Activated B cell treated with CpG ODN at 0.5 μM for 24 hours (primary cell): ENCODE measurements around the gene OSBPL10. TPM values are rescaled to one million over a fixed set of nuclear protein-coding genes. Genes with fewer than 3 reads are reported as not detected.

Experiments
- ATAC-seq: fragments of 200-7000 bp; cut with Tn5 transposase; one replicate; pipeline ENCODE4 v1.10.0; 2021; ENCODE audit warnings: low read depth, mild to moderate bottlenecking, moderate library complexity
- CTCF ChIA-PET: fragments of 350-600 bp; sonication (Branson Sonifier 250); formaldehyde crosslinking; loops from one replicate; lab custom pipeline; 2021; ENCODE audit warnings: antibody characterized with exemption; lab: Charles Lee
- POLR2A ChIA-PET: fragments of 350-600 bp; sonication (Branson Sonifier 250); formaldehyde crosslinking; loops from one replicate; lab custom pipeline; 2021; ENCODE audit warnings: antibody characterized with exemption; lab: Charles Lee
- DNase-seq: peaks from one replicate; pipeline ENCODE4 v3.0.0; 2022
- H3K27ac Mint-ChIP-seq: one replicate; pipeline ENCODE4 v1.8.0; 2020; ENCODE audit warnings: mixed read lengths
- H3K27me3 Mint-ChIP-seq: one replicate; pipeline ENCODE4 v1.8.0; 2021; ENCODE audit warnings: mixed read lengths
- H3K36me3 Mint-ChIP-seq: one replicate; pipeline ENCODE4 v1.8.0; 2021; ENCODE audit warnings: low read depth, mixed read lengths
- H3K4me1 Mint-ChIP-seq: one replicate; pipeline ENCODE4 v1.8.0; 2021; ENCODE audit warnings: mixed read lengths
- H3K4me3 Mint-ChIP-seq: one replicate; pipeline ENCODE4 v1.8.0; 2020; ENCODE audit warnings: mild to moderate bottlenecking, mixed read lengths
- H3K9me3 Mint-ChIP-seq: one replicate; pipeline ENCODE4 v1.8.0; 2020; ENCODE audit warnings: mixed read lengths
- intact Hi-C: fragments of 100-400 bp; cut with micrococcal nuclease; formaldehyde crosslinking; loops from one replicate; pipeline ENCODE4 v1.15.1; 2024
- total RNA-seq: library from RNA; stranded (reverse); gene quantifications from 2 replicates; pipeline ENCODE4 v1.2.3, GENCODE V29; 2022
- TF ChIP-seq, protein P1 (sequence below): fragments of 200-600 bp; IDR thresholded peaks from one replicate; pipeline ENCODE4 v1.8.0; 2022; ENCODE audit warnings: antibody characterized with exemption, mild to moderate bottlenecking

Gene OSBPL10
- total RNA-seq, 1 donor from 2014 or later: 137 TPM

DNA sequence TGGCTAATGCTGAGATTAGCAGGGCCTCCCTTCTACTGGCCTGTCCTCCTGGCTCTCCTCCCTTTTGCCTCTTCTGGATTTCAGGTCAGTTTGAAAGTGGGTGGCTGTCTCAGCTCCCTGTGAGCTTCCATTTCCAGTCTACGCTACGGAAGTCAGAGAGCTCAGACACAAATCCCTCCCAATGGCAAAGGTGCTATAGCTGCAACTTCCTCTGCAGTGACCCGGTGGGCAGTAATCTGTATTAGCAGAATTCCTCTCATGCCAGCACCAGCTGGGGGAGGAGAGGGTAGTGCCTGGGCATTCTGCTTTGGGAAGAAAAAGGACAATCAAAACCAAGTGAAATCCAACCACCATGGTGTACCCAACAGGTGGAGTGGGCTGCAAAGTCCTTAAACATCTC, 276.9 kb downstream of the OSBPL10 start:
- no peaks in the 10 kb centered on the region for H3K9me3 Mint-ChIP-seq
- no peak overlapping the region for H3K4me3 Mint-ChIP-seq
- no peak for ATAC-seq
- TF ChIP-seq, protein P1, sequence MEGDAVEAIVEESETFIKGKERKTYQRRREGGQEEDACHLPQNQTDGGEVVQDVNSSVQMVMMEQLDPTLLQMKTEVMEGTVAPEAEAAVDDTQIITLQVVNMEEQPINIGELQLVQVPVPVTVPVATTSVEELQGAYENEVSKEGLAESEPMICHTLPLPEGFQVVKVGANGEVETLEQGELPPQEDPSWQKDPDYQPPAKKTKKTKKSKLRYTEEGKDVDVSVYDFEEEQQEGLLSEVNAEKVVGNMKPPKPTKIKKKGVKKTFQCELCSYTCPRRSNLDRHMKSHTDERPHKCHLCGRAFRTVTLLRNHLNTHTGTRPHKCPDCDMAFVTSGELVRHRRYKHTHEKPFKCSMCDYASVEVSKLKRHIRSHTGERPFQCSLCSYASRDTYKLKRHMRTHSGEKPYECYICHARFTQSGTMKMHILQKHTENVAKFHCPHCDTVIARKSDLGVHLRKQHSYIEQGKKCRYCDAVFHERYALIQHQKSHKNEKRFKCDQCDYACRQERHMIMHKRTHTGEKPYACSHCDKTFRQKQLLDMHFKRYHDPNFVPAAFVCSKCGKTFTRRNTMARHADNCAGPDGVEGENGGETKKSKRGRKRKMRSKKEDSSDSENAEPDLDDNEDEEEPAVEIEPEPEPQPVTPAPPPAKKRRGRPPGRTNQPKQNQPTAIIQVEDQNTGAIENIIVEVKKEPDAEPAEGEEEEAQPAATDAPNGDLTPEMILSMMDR: no peak
- peaks cover 42% of the 10 kb centered on the region for H3K4me1 Mint-ChIP-seq
- intact Hi-C loops: no loop called here
- no peak for DNase-seq
- peaks cover 88% of the 10 kb centered on the region for H3K36me3 Mint-ChIP-seq
- ChIA-PET CTCF (no interaction called here), POLR2A (interaction anchor here (0.6 to 1.3 kb wide), 3 partner anchors 9 to 65 kb away, joined by 3 to 9 read pairs (median 3); no protein-coding TSS in a partner anchor)
- H3K27ac Mint-ChIP-seq: peak overlapping the region; percentile 24
- no peaks in the 10 kb centered on the region for H3K27me3 Mint-ChIP-seq

GRCh38 chr3:31701286-31701685, 279.8 kb downstream of the OSBPL10 start:
- no peak for DNase-seq
- peak overlapping the region; percentile 37 for H3K27ac Mint-ChIP-seq

DNA sequence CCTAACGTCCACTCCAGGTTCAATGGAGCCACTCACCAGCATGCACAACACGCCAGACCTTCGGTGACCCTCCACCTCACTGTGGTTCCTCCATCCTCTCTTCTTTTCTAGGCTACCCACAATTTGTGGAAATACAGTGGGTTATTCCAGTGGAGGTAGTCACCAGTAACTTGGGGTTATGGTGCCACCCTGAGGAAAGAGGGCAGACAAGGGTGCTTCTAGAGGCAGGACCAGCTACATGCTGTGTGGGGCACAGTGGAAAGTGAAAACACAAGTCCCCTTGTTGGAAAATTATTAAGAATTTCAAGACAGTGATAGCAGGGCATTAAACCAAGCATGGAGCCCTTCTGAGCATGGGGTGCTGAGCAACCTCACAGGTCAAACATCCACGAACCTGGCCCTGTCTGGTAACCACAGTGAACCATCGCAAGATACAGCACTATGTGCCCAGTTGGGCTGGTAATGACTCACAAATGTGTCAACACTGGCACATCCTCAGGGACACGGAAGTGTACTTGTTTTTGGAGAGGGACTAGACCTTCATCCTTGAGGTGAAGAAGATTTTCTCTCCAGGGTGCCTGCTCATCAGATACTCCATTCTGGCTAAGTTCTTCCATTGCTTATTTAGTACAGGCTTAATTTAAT, 281.6 kb downstream of the OSBPL10 start:
- no peak for DNase-seq
- Mint-ChIP-seq H3K27ac (peak overlapping the region; percentile 5), H3K36me3 (peaks cover 62% of the 10 kb centered on the region), H3K9me3 (no peaks in the 10 kb centered on the region), H3K4me3 (no peak overlapping the region), H3K27me3 (no peaks in the 10 kb centered on the region), H3K4me1 (peaks cover under 1% of the 10 kb centered on the region)
- ChIA-PET CTCF (no interaction called here), POLR2A (no interaction called here)
- no peak for ATAC-seq
- intact Hi-C loops: no loop called here
- TF ChIP-seq, protein P1: no peak

More at GRCh38 chr3:31701286-31701685, 279.8 kb downstream of the OSBPL10 start:
- Mint-ChIP-seq H3K4me3 (no peak overlapping the region), H3K9me3 (no peaks in the 10 kb centered on the region), H3K36me3 (peaks cover 74% of the 10 kb centered on the region), H3K27me3 (no peaks in the 10 kb centered on the region), H3K4me1 (peaks cover 19% of the 10 kb centered on the region)
- TF ChIP-seq, protein P1: no peak
- intact Hi-C loops: no loop called here
- CTCF ChIA-PET: interaction anchor here (1.6 kb wide), 1 partner anchor 443 kb away, joined by 4 read pairs; no protein-coding TSS in a partner anchor
- POLR2A ChIA-PET: no interaction called here
- no peak for ATAC-seq

DNA sequence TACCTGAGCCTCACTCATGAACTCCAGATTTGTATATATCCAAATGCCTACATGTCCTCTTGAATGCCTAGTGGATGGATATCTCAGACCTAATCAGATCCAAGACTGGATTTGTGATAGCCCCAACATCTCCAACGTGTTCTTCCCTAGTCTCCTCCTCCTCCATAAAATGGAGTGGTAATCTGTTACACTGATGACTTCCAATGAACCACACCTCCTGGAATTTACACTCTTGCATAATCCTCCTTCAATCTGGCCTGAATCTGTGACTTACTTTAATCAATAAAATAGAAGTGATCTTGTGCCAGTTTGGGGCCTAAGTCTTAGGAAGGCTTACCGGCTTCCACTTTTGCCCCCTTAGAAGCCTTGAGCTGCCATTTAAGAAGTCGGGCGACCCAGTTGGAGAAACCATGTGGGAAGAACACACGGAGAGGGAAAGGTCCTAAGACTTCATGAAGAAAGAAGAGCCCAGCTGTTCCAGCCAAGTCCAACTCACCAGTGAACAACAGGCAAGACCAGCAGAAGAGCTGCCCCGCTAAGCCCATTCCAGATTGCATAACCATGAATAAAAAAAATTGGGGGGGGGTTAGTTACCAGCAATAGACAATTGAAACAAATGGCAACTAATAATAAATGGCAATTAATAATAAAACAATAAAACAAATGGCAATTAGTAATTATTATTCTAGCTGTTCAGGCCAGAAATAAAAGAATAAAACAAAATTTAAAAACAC, 284.1 kb downstream of the OSBPL10 start:
- no peaks in the 10 kb centered on the region for H3K9me3 Mint-ChIP-seq
- CTCF ChIA-PET: no interaction called here
- H3K36me3 Mint-ChIP-seq: peaks cover 53% of the 10 kb centered on the region
- POLR2A ChIA-PET: no interaction called here
- TF ChIP-seq, protein P1: no peak
- H3K4me3 Mint-ChIP-seq: no peak overlapping the region
- H3K4me1 Mint-ChIP-seq: no peaks in the 10 kb centered on the region
- intact Hi-C loops: no loop called here
- no peaks in the 10 kb centered on the region for H3K27me3 Mint-ChIP-seq
- DNase-seq (no peak), ATAC-seq (no peak)
- no peak overlapping the region for H3K27ac Mint-ChIP-seq

GRCh38 chr3:31696009-31696297, 285.1 kb downstream of the OSBPL10 start:
- no peaks in the 10 kb centered on the region for H3K27me3 Mint-ChIP-seq
- TF ChIP-seq, protein P1: no peak
- no peak overlapping the region for H3K27ac Mint-ChIP-seq
- no peaks in the 10 kb centered on the region for H3K4me1 Mint-ChIP-seq
- ATAC-seq (no peak), DNase-seq (no peak)
- H3K9me3 Mint-ChIP-seq: no peaks in the 10 kb centered on the region
- intact Hi-C loops: no loop called here
- ChIA-PET POLR2A (no interaction called here), CTCF (no interaction called here)
- peaks cover 53% of the 10 kb centered on the region for H3K36me3 Mint-ChIP-seq
- no peak overlapping the region for H3K4me3 Mint-ChIP-seq
